Pons (tissue), 1 donor: ENCODE data around the gene ELFN2.
"Not testable (repeated sequence)": the region's sequence is repeated elsewhere in the genome, so short reads cannot be mapped to it uniquely, and the experiment has no call there.

ENCODE experiments used
- DNase-seq: peaks from one replicate; pipeline ENCODE4 v3.0.0-alpha.2; 2016; ENCODE audit warnings: low spot score

ELFN2 gene

GRCh38 chr22:37410174-37411055, 16.9 kb downstream of the ELFN2 start:
- DNase-seq, result no peak

GRCh38 chr22:37409459-37410050, 17.7 kb downstream of the ELFN2 start:
- no peak for DNase-seq

- DNase-seq, result no peak
Measured at GRCh38 chr22:37409031-37409430, 18.2 kb downstream of the ELFN2 start.

- DNase-seq, result no peak
Measured at GRCh38 chr22:37407856-37408255, 19.4 kb downstream of the ELFN2 start.

- no peak for DNase-seq
Measured at GRCh38 chr22:37406441-37407235, 20.6 kb downstream of the ELFN2 start.

GRCh38 chr22:37404091-37404490, 23.2 kb downstream of the ELFN2 start:
- no peak for DNase-seq

- DNase-seq, result no peak
Measured at GRCh38 chr22:37403267-37403960, 23.9 kb downstream of the ELFN2 start.

- no peak for DNase-seq
Measured at GRCh38 chr22:37402184-37402506, 25.1 kb downstream of the ELFN2 start.

- no peak for DNase-seq
Measured at GRCh38 chr22:37401401-37402183, 25.7 kb downstream of the ELFN2 start.

GRCh38 chr22:37400719-37401118, 26.6 kb downstream of the ELFN2 start:
- DNase-seq, result no peak

GRCh38 chr22:37399457-37399856, 27.8 kb downstream of the ELFN2 start:
- not testable (repeated sequence) for DNase-seq

- DNase-seq, result no peak
Measured at GRCh38 chr22:37397226-37397625, 30.1 kb downstream of the ELFN2 start.

- no peak for DNase-seq
Measured at GRCh38 chr22:37396488-37397084, 30.7 kb downstream of the ELFN2 start.

- DNase-seq, result no peak
Measured at GRCh38 chr22:37394341-37394740, 32.9 kb downstream of the ELFN2 start.

GRCh38 chr22:37393746-37394145, 33.5 kb downstream of the ELFN2 start:
- no peak for DNase-seq

GRCh38 chr22:37392721-37393328, 34.5 kb downstream of the ELFN2 start:
- DNase-seq, result no peak

GRCh38 chr22:37391702-37392101, 35.6 kb downstream of the ELFN2 start:
- DNase-seq, result no peak

GRCh38 chr22:37390075-37390474, 37.2 kb downstream of the ELFN2 start:
- DNase-seq, result no peak

GRCh38 chr22:37388538-37388937, 38.7 kb downstream of the ELFN2 start:
- DNase-seq, result no peak

- no peak for DNase-seq
Measured at GRCh38 chr22:37387793-37388192, 39.5 kb downstream of the ELFN2 start.

- DNase-seq, result no peak
Measured at GRCh38 chr22:37386441-37386840, 40.8 kb downstream of the ELFN2 start.
